HCT116 (cell line): Measurements from ENCODE around the gene CCDC3.

Source experiments
- CEBPB ChIP-seq: IDR thresholded peaks from 2 replicates; pipeline ENCODE4 v1.6.1; 2012; ENCODE audit warnings: low read depth
- EZH2 ChIP-seq: fragments of 200-600 bp; sonication (generic); IDR thresholded peaks from 2 replicates; pipeline ENCODE4 v1.6.1; 2017; ENCODE audit warnings: antibody characterized with exemption, mixed run types
- EZH2phosphoT487 ChIP-seq: fragments of 200-600 bp; IDR thresholded peaks from 2 replicates; pipeline ENCODE4 v1.6.1; 2018; ENCODE audit warnings: antibody characterized with exemption, borderline replicate concordance
- FOSL1 ChIP-seq: IDR thresholded peaks from 2 replicates; pipeline ENCODE4 v1.6.1; 2012; ENCODE audit warnings: low read depth
- POLR2A ChIP-seq: IDR thresholded peaks from 2 replicates; pipeline ENCODE4 v1.7.0; 2011; ENCODE audit warnings: borderline replicate concordance; ENCODE audit not compliant: insufficient read depth, insufficient read length; ENCODE audit errors: extremely low read depth
- POLR2AphosphoS5 ChIP-seq: IDR thresholded peaks from 2 replicates; pipeline ENCODE4 v1.6.1; 2011; ENCODE audit warnings: mild to moderate bottlenecking, low read depth, low read length, moderate library complexity
- RAD21 ChIP-seq: IDR thresholded peaks from 2 replicates; pipeline ENCODE4 v1.6.1; 2012; ENCODE audit warnings: low read depth, mild to moderate bottlenecking
- SP1 ChIP-seq: IDR thresholded peaks from 2 replicates; pipeline ENCODE4 v1.6.1; 2012; ENCODE audit warnings: low read depth
- ZFX ChIP-seq: fragments of 450-650 bp; IDR thresholded peaks from 2 replicates; pipeline ENCODE4 v1.6.1; 2017
- ZNF274 ChIP-seq: fragments of 200-500 bp; sonication (Bioruptor generic); IDR thresholded peaks from 2 replicates; pipeline ENCODE4 v1.6.1; 2014; ENCODE audit warnings: mild to moderate bottlenecking, low read depth, low read length, inconsistent platforms
- TF ChIP-seq, protein P1 (sequence below), 3 experiments: fragments of 200-600 bp in 1 of 3; sonication (generic) in 1 of 3; IDR thresholded peaks in 2 of 3; conservative IDR thresholded peaks in 1 of 3; 2 replicates each; pipeline ENCODE4 v1.5.1; 2012 to 2017; ENCODE audit warnings: low read depth in 2 of 3, low read length in 2 of 3, antibody characterized with exemption in 1 of 3, borderline replicate concordance in 1 of 3, control low read depth in 1 of 3, mild to moderate bottlenecking in 1 of 3, mixed read lengths in 1 of 3, mixed run types in 1 of 3, moderate library complexity in 1 of 3; ENCODE audit not compliant: insufficient read depth in 1 of 3
- TF ChIP-seq, protein P2 (sequence below): IDR thresholded peaks from 2 replicates; pipeline ENCODE4 v1.6.1; 2012
- TF ChIP-seq, protein P3 (sequence below): IDR thresholded peaks from 2 replicates; pipeline ENCODE4 v1.6.1; 2012; ENCODE audit warnings: low read depth

DNA sequence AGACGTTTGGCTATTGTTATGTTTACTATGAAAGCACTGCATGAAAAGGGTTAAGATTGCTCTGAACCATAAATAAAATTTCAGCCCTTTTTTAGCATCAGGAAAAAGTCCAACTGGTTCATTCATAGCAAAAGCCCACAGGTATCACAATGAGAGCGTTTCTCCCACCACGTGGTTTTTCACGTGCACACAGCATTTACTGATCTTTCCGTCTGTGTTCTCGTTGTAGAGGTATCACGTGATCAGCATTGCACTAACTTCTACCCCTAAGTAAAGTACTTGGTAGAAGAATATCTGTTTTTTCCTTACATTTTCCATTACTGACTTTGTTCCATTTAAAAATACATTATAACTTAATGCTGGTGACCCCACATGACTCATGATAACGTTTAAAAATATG is 17.8 kb upstream of the CCDC3 start:
- TF ChIP-seq, protein P1, sequence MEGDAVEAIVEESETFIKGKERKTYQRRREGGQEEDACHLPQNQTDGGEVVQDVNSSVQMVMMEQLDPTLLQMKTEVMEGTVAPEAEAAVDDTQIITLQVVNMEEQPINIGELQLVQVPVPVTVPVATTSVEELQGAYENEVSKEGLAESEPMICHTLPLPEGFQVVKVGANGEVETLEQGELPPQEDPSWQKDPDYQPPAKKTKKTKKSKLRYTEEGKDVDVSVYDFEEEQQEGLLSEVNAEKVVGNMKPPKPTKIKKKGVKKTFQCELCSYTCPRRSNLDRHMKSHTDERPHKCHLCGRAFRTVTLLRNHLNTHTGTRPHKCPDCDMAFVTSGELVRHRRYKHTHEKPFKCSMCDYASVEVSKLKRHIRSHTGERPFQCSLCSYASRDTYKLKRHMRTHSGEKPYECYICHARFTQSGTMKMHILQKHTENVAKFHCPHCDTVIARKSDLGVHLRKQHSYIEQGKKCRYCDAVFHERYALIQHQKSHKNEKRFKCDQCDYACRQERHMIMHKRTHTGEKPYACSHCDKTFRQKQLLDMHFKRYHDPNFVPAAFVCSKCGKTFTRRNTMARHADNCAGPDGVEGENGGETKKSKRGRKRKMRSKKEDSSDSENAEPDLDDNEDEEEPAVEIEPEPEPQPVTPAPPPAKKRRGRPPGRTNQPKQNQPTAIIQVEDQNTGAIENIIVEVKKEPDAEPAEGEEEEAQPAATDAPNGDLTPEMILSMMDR (IDR thresholded peaks at IDR 0.05 in 2 of 3, conservative IDR thresholded peaks at IDR 0.05 in 1 of 3; ENCODE audit: borderline replicate concordance in 1 of 3, insufficient read depth in 1 of 3, low read depth in 2 of 3, low read length in 2 of 3): no peak
- TF ChIP-seq, protein P2, sequence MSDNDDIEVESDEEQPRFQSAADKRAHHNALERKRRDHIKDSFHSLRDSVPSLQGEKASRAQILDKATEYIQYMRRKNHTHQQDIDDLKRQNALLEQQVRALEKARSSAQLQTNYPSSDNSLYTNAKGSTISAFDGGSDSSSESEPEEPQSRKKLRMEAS: no peak
- no peak for TF ChIP-seq POLR2A
- TF ChIP-seq CEBPB: no peak
- no peak for TF ChIP-seq EZH2phosphoT487
- TF ChIP-seq SP1: no peak
- no peak for TF ChIP-seq POLR2AphosphoS5
- no peak for TF ChIP-seq RAD21
- no peak for TF ChIP-seq ZFX
- TF ChIP-seq FOSL1: no peak
- TF ChIP-seq, protein P3, sequence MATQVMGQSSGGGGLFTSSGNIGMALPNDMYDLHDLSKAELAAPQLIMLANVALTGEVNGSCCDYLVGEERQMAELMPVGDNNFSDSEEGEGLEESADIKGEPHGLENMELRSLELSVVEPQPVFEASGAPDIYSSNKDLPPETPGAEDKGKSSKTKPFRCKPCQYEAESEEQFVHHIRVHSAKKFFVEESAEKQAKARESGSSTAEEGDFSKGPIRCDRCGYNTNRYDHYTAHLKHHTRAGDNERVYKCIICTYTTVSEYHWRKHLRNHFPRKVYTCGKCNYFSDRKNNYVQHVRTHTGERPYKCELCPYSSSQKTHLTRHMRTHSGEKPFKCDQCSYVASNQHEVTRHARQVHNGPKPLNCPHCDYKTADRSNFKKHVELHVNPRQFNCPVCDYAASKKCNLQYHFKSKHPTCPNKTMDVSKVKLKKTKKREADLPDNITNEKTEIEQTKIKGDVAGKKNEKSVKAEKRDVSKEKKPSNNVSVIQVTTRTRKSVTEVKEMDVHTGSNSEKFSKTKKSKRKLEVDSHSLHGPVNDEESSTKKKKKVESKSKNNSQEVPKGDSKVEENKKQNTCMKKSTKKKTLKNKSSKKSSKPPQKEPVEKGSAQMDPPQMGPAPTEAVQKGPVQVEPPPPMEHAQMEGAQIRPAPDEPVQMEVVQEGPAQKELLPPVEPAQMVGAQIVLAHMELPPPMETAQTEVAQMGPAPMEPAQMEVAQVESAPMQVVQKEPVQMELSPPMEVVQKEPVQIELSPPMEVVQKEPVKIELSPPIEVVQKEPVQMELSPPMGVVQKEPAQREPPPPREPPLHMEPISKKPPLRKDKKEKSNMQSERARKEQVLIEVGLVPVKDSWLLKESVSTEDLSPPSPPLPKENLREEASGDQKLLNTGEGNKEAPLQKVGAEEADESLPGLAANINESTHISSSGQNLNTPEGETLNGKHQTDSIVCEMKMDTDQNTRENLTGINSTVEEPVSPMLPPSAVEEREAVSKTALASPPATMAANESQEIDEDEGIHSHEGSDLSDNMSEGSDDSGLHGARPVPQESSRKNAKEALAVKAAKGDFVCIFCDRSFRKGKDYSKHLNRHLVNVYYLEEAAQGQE: no peak
- no peak for TF ChIP-seq EZH2
- TF ChIP-seq ZNF274: no peak
